Type B pancreatic cell (in vitro differentiated cells): ENCODE data around the gene MAP4. TPM values are rescaled to one million over a fixed set of nuclear protein-coding genes. Genes with fewer than 3 reads are reported as not detected.
"Not testable (repeated sequence)": the region's sequence is repeated elsewhere in the genome, so short reads cannot be mapped to it uniquely, and the experiment has no call there.

ENCODE experiments used
- DNase-seq: peaks from one replicate; pipeline ENCODE4 v3.0.0; 2021; ENCODE audit warnings: mixed read lengths; ENCODE audit not compliant: unreplicated experiment; ENCODE audit errors: extremely low spot score
- H3K27ac Mint-ChIP-seq: 2 replicates; pipeline ENCODE4 v1.8.0; 2021; ENCODE audit warnings: mild to moderate bottlenecking, mixed read lengths
- H3K27me3 Mint-ChIP-seq: 2 replicates; pipeline ENCODE4 v1.8.0; 2021; ENCODE audit warnings: mixed read lengths
- H3K36me3 Mint-ChIP-seq: 2 replicates; pipeline ENCODE4 v1.8.0; 2021; ENCODE audit warnings: mixed read lengths
- H3K4me1 Mint-ChIP-seq: one replicate; pipeline ENCODE4 v1.8.0; 2021; ENCODE audit warnings: mixed read lengths; ENCODE audit not compliant: unreplicated experiment
- H3K4me3 Mint-ChIP-seq: 2 replicates; pipeline ENCODE4 v1.8.0; 2021; ENCODE audit warnings: mild to moderate bottlenecking, mixed read lengths
- H3K9me3 Mint-ChIP-seq: 2 replicates; pipeline ENCODE4 v1.8.0; 2021; ENCODE audit warnings: mixed read lengths
- CTCF ChIP-seq: fragments of 200-600 bp; sonication (generic); conservative IDR thresholded peaks from 2 replicates; pipeline ENCODE4 v1.5.0; 2021; ENCODE audit warnings: antibody characterized with exemption, mild to moderate bottlenecking
- total RNA-seq: library from RNA; stranded (reverse); gene quantifications from 2 replicates; pipeline ENCODE4 v1.2.1, GENCODE V29; 2021; ENCODE audit warnings: low replicate concordance

MAP4 gene
- total RNA-seq, 1 donor from 2014 or later: 120 TPM

GRCh38 chr3:48012659-48013058 is 3.6 kb downstream of the MAP4 start:
- H3K27me3 Mint-ChIP-seq: no peaks in the 10 kb centered on the region
- no peak for DNase-seq
- H3K36me3 Mint-ChIP-seq: peaks cover 21% of the 10 kb centered on the region
- H3K4me3 Mint-ChIP-seq: no peak overlapping the region
- no peak for TF ChIP-seq CTCF
- H3K9me3 Mint-ChIP-seq: no peaks in the 10 kb centered on the region
- H3K27ac Mint-ChIP-seq: no peak overlapping the region
- peaks cover 39% of the 10 kb centered on the region for H3K4me1 Mint-ChIP-seq

DNA sequence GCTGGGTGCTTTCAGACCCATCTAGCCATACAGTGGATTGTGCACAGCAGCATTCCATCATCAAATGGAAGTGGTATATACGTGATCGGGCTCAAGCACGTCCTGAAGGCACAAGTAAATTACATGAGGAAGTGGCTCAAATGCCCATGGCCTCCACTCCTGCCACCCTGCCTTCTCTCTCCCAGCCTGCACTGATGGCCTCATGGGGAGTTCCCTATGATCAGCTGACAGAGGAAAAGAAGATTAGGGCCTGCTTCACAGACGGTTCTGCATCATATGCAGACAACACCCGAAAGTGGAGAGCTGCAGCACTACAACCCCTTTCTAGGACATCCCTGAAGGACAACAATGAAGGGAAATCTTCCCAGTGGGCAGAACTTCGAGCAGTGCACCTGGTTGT is 8.2 kb downstream of the MAP4 start:
- not testable (repeated sequence) for H3K4me1 Mint-ChIP-seq, H3K27ac Mint-ChIP-seq, H3K27me3 Mint-ChIP-seq

GRCh38 chr3:48007361-48007760 is 8.9 kb downstream of the MAP4 start:
- not testable (repeated sequence) for H3K4me3 Mint-ChIP-seq, H3K4me1 Mint-ChIP-seq, DNase-seq, H3K9me3 Mint-ChIP-seq, H3K27me3 Mint-ChIP-seq, H3K27ac Mint-ChIP-seq
- H3K36me3 Mint-ChIP-seq: peaks cover 25% of the 10 kb centered on the region

More for the DNA sequence above, 8.2 kb downstream of the MAP4 start:
- peaks cover 25% of the 10 kb centered on the region for H3K36me3 Mint-ChIP-seq
- H3K9me3 Mint-ChIP-seq, DNase-seq, H3K4me3 Mint-ChIP-seq: not testable (repeated sequence)

DNA sequence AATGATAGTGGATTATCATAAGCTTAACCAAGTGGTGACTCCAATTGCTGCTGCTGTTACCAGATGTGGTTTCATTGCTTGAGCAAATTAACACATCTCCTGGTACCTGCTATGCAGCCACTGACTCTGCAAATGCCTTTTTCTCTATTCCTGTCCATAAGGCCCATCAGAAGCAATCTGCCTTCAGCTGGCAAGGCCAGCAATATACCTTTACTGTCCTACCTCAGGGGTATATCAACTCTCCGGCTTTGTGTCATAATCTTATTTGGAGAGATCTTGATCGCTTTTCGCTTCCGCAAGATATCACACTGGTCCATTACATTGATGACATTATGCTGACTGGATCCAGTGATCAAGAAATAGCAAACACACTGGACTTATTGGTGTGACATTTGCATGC is 9.4 kb downstream of the MAP4 start:
- H3K27ac Mint-ChIP-seq, H3K4me3 Mint-ChIP-seq, H3K4me1 Mint-ChIP-seq, H3K9me3 Mint-ChIP-seq, DNase-seq, H3K27me3 Mint-ChIP-seq: not testable (repeated sequence)
- peaks cover 20% of the 10 kb centered on the region for H3K36me3 Mint-ChIP-seq

DNA sequence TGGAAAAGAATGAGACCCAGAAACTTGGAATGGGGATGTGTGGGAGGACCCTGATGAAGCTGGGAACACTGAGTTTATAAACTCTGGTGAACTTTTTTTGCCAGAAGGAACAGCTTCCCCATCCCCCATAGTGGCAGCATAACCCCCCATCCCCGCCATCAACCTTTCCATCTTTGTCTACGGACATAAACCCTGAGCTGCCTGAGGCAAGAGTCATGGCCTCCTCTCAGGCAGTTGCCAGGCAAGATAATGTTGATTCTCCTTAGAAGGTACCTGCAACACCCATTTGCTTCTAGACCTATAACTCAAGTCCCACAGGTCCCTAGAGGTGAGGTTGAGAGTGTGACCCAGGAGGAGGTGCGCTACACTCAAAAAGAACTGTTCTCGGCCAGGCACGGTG is 11.5 kb downstream of the MAP4 start:
- no peak overlapping the region for H3K27ac Mint-ChIP-seq

DNA sequence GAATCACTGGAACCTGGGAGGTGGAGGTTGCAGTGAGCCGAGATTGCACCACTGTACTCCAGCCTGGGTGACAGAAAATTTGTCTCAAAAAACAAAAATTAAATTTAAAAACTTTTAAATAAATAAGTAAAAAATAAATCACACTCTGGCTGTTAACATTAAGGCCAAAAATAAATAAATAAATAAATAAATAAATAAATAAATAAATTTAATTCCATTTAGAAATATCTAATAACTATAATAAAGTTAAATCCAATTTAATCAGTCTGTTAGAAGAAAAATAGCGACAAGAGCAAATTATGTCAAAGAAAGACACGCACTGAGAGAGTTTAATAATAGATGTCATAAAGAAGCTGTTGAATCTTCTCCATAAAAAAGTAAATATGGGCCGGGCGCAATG is 13.4 kb downstream of the MAP4 start:
- Mint-ChIP-seq H3K4me1 (peaks cover 10% of the 10 kb centered on the region), H3K36me3 (peaks cover 10% of the 10 kb centered on the region), H3K27ac (no peak overlapping the region), H3K4me3 (no peak overlapping the region), H3K27me3 (no peaks in the 10 kb centered on the region), H3K9me3 (no peaks in the 10 kb centered on the region)
- no peak for DNase-seq
- TF ChIP-seq CTCF: no peak

More for the DNA sequence above, 11.5 kb downstream of the MAP4 start:
- no peak for DNase-seq
- Mint-ChIP-seq H3K4me1 (no peaks in the 10 kb centered on the region), H3K27me3 (no peaks in the 10 kb centered on the region), H3K36me3 (peaks cover 12% of the 10 kb centered on the region), H3K4me3 (no peak overlapping the region), H3K9me3 (no peaks in the 10 kb centered on the region)
- no peak for TF ChIP-seq CTCF

DNA sequence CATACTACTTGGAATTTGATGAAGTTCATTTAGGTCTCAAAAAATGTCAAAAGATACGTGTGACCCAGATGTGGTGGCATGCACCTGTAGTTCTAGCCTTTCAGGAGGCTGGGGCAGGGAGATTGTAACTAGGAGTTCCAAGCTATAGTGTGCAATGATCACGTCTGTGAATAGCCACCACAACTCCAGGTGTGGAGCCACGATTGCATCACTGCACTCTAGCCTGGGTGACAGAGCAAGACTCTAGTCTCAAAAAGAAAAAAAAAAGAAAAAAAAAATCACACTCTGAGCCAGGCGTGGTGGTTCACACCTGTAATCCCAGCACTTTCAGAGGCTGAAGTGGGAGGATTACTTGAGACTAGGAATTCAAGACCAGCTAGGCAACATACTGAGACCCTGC is 14.2 kb downstream of the MAP4 start:
- Mint-ChIP-seq H3K4me3 (no peak overlapping the region), H3K4me1 (peaks cover 10% of the 10 kb centered on the region), H3K36me3 (peaks cover 10% of the 10 kb centered on the region), H3K27me3 (no peaks in the 10 kb centered on the region), H3K9me3 (no peaks in the 10 kb centered on the region), H3K27ac (no peak overlapping the region)
- no peak for TF ChIP-seq CTCF
- no peak for DNase-seq
